DMS53 treated with DMSO at 0.1 percent for 48 hours (cell line): Measurements from ENCODE around the gene TGOLN2.
"Not testable (repeated sequence)": the region's sequence is repeated elsewhere in the genome, so short reads cannot be mapped to it uniquely, and the experiment has no call there.

Experiments
- DNase-seq: peaks from one replicate; lab custom pipeline; 2025; ENCODE audit not compliant: unreplicated experiment; lab: John Stamatoyannopoulos, UW

TGOLN2 gene

GRCh38 chr2:85327822-85328617 is at the start of gene TGOLN2:
Gene TGOLN2 (minus strand): TSS chr2:85327989. CDS start chr2:85327962, 27 bp downstream.
- DNase-seq: peak; percentile 93

- DNase-seq: no peak
Observed at GRCh38 chr2:85377083-85377482, 49.3 kb upstream of the TGOLN2 start.

DNA sequence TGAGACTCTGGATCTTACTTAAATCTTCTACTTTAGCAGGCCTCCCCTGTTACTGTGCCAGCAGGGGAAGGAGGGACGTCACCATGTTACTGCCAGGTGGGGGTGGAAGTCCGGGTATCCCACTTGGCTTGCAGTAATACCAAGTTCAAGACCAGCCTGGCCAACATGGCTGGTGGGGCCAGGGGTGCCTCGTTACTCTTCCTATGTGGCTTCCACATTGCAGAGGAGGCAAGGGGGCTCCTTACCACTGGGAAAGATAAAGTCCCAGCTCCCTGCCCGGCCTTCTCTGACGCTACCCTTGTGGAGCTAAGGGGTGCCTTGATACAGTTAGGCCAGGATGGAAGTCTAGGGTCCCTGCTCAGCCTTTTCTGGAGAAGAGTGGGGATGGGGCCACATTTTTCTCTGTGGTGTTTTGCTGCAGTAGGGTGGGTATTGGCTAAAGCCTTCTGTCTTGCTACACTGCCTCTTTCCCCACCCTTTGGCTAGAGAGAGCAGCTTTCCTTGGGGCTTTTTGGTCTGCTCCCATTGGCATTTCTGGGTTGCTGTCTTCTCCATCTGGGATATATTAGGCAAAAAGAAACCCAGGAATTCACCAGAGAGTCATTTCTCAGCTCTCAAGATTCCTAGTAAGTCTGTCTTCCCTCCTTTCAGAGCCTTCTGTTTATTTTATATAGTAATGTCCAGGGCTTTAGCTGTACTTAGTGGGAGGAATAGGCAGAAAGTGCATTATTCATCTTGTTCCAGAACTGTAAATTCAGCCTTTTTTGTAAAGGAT is 48.7 kb upstream of the TGOLN2 start:
- no peak for DNase-seq

DNA sequence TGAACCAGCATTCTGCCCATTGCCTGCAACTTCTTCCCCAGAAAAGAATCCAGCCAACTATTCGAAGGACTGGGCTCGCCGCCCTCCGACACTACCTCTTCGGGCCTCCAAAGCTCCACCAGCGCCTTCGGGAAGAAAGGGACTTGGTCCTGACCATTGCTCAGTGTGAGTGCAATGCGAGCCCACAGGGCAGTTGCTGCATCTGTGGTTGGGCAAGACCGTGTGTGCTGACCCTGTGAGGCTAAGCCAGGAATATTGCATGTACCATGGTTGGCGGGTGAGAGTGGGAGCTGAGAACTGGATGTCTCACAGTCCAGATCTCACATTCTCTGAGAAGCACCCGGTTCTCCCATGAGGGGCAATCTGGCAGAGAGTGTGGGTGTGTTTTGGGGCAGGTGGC is 43.3 kb upstream of the TGOLN2 start:
- no peak for DNase-seq

DNA sequence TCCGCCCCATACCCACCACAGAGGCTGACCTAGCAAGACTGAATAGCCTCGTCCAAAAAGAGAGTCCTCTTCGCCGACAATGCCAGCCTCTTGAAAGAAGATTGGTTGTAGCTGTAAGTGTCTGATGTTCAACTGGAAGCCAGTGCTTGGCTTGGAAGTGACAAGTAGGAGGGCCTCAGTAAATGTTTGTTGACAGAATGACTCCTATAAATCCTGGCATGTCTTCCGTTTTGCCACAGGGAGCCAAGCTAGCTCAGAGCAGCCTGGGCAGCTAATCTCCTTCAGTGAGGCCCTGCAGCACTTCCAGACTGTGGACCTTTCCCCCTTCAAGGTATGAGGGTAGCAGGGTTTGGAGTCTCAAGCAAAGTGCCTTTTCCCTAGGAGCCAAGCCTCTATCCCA is 41.7 kb upstream of the TGOLN2 start:
- DNase-seq: peak; percentile 43

DNA sequence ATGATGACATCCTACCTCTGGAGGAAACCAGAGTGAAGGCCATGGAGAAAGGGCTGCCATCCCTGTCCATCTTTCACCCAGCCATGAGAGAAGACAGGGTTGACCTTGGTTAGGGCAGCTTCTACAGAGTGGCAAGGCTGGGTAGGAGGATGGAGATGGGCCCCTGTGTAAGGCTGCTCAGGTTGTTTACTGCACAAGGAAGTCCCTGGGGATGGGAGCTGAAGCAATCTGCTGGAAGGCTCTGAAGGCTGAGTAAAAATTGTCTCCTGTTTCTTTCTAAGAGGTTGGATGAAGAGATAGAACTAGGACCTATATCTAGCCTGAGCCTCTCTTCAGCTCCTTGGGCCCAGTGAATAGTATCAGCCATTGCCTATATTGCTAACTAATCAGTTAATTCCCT is 41.1 kb upstream of the TGOLN2 start:
- no peak for DNase-seq

DNA sequence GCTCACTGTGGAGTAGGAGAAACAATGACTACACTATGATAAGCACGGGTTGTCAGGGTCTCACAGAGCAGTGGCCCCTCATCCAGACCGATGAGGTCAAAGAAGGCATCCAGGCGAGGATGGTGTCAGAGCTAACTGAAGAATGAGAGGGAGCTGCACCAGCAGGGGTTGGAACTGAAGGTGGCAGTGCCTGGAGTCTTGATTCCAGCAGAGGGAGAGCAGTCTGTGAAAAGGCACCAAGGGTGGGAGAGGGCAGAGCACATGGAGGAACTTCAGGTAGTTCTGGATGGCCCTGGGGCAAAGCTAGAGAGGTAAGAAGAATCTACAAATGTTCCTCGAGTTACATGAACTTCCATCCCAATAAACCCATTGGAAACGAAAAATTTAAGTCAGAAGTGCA is 39.4 kb upstream of the TGOLN2 start:
- DNase-seq: no peak

DNA sequence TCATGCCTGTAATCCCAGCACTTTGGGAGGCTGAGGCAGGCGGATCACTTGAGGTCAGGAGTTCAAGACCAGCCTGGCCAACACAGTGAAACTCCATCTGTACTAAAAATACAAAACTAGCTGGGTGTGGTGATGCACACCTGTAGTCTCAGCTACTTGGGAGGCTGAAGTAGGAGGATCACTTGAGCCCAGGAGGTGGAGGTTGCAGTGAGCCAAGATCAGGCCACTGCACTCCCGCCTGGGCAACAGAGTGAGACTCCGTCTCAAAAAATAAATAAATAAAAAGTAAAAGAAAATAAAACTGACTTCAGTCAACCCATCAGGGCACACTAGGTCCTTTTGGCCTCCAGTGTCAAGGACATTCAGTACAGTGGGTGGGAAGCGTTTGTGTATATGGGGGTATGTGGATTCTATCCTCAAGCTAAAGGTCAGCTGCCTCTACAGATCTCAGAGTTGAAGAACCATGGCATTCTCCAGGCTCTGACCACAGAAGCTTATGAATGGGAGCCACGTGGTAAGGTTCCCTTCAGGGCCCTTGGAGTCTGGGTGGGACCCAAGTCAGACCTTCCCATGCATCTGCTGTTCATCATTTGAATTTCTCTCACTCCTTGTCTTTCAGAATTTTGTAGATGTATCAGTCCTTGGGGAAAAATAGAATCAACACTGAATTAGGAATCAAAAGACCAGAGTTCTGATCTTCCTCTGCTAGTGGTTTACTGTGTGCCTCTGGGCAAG is 35.0 kb upstream of the TGOLN2 start:
- DNase-seq: not testable (repeated sequence)

DNA sequence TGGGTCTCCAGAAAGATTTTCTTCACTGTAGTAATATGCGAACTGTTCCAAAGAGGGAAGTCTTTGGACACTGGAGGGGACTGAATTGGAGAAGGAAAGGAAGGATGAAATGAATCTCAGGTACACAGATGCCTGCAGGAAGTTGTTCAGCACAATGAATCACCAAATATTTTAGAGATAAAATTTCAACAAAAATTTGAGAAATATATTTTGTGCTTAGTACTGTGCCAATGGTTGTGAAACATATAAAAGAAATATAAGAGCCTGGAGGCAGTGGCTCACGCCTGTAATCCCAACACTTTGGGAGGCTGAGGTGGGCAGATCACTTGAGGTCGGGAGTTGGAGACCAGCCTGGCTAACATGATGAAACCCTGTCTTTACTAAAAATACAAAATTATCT is 29.9 kb upstream of the TGOLN2 start:
- DNase-seq: no peak

DNA sequence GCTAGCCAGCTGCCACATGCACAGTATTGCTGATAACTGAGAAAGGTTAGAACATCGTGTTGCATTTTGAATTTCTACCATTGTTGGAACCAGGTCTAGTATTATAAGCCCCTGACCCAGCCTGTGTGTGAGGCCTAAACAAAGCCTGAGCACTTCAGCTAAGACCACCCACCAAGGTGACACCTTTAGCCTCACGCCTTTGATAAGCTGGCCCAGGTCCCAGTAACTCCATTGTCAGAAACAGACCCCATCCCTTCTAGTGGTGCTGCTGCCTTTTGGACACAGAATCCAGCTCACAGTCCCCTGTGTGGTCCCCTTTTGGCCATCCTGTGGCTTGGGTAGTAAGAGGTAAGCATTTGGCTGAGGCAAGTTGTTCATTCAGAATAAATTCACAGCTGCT is 28.4 kb upstream of the TGOLN2 start:
- DNase-seq: no peak

- no peak for DNase-seq
Observed at GRCh38 chr2:85355521-85355920, 27.7 kb upstream of the TGOLN2 start.

GRCh38 chr2:85355073-85355410 is 27.3 kb upstream of the TGOLN2 start:
- DNase-seq: no peak

DNA sequence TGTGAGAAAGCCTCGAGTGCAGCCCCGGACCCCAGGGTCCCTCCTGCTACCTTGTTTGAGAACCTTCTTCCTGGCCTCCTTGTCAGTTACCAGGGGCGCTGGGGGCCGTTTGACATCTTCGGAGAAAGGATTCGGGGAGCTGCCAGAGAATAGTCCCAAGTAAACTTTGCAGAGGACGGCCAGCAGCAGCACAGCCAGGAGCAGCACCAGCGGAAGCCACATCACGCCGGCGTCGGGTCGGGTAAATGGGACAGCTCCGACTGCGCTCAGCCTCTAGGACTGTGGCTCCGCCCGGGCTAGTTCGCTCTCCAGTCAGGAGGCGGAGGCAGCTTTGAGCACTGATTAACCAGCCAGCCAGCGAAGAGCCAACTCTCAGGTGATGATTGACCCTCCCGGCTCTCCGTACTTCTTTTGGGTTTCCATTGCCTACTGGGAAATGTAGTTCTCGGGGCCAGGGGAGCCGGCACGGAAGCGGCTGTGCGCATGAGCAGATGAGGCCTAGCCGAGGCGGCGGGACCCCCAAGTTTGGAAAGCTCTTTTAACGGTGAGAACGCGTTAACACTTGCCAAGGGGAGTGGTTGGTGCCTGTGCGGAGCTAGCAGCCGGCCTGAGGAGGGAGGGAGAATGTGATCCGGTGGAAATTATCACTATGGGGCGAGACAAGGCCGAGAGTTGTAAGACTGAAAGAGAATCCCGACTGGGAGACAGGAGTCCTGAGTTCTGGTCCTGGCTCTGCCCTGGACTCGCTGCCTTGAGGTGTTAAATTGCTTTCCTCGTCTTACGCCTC is 26.7 kb upstream of the TGOLN2 start, which contains the start of the genes ELMOD3 and RETSAT:
Gene ELMOD3 (plus strand): TSS at position 484 of the 787 bp plus-strand sequence. CDS start 2,430 bp downstream, outside the sequence.
Gene RETSAT (minus strand): TSS at position 243 of the 787 bp plus-strand sequence. CDS start 21 bp downstream, at position 222.
- peak; percentile 99 for DNase-seq

DNA sequence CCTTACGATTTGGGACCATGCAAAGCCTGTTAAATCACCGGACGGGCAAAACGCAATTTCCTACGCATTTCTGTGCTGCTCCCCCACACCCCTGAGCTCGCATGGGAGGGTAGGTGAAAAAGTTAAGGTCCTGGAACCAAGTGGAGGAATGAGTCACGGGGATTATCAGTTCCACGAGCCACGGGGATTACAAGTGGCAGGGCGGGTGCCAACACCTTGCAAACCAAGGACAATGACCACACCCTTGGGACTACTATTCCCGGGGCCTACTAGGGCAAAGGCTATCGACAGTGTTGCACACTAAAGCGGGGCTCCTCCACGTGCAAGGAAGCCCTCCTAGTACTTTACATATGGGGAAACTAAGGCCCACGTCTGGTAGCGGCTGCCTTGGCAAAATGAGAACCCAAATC is 26.1 kb upstream of the TGOLN2 start:
- DNase-seq: no peak

GRCh38 chr2:85347599-85347998 is 19.8 kb upstream of the TGOLN2 start:
- no peak for DNase-seq

DNA sequence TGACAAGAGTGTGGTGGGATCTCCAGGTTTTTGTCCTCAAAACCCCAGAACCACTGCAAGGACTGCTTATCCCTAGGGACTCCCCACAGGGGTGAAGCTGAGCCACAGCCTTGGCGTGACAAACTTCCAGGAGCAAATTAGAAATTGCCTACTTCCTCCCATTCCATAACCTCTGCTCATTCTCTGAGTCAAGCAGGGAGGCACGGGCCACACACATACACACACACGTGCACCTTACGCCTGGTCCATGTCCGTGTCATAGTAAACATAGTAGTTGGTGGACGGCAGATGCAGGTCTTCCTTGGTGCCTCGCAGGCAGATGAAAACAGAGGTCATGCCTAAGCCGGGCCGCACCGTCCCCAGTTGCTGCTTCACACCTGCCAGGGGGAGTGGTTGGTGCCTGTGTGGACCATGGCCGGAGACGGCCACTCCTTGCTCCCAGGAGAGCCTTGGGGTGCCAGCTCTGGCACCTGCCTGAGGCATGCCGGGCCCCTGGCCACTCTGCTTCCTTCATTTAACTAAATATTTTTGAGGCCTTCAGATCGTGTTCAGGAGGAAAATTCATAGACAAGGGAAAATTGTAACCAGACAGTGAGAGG is 16.7 kb upstream of the TGOLN2 start:
- no peak for DNase-seq

DNA sequence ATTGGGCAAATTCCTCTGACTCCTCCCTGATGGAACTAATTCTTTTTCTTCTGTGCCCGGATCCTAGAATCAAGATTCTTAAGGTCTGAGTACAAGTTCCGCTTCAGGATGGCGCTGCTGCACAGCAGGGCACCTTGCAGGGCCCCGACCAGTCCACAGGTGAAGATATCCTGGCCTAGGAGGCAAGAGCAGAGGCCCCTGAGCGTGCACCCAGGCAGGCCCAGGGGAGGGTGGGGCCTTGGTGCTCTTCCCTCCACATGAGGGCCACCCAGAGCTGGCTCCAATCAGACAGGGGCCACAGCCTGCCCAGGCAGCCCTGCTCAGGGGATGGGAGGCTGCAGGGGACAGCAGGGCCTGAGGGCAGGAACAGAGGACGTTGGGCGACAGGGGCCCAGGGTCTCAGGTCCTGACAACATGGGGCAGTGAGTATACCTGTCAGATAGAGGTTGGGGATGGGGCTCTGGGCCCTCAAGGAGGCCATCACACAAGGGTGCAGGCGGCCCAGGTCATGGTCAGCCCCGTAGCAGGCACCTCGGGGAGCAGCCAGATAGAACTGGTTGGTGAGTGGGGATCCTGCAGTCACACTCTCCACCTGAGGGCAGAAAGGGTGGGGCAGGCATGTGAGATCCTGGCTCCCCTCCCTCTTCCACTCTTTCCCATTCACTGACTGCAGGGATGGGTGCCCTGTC is 15.6 kb upstream of the TGOLN2 start:
- not testable (repeated sequence) for DNase-seq

- no peak for DNase-seq
Observed at GRCh38 chr2:85342156-85342555, 14.4 kb upstream of the TGOLN2 start.

GRCh38 chr2:85341269-85342029 is 13.7 kb upstream of the TGOLN2 start:
- DNase-seq: no peak
